ENCODE data around the gene C4A.
"Not testable (repeated sequence)": the region's sequence is repeated elsewhere in the genome, so short reads cannot be mapped to it uniquely, and the experiment has no call there.

Gene C4A

DNA sequence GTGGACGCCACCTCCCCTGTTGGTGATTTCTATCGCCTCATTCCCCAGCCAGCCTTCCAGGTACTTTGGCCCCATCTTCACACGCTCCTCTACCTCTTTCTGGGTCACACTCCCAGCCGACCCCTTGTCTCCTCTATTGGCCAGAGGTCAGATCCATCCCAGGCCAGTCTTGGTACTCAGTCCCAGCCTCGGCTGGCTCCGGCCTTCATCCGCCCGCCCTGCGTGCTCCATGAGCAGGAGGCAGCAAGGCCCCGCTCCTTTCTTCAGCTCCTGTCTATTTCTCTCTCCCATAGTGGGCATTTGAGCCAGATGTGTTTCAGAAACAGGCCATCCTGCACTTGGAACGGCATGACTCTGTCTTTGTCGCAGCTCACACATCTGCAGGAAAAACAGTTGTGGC lies 20.2 kb upstream of the C4A start:
- no peak for DNase-seq (ENCODE audit: low spot score)

DNA sequence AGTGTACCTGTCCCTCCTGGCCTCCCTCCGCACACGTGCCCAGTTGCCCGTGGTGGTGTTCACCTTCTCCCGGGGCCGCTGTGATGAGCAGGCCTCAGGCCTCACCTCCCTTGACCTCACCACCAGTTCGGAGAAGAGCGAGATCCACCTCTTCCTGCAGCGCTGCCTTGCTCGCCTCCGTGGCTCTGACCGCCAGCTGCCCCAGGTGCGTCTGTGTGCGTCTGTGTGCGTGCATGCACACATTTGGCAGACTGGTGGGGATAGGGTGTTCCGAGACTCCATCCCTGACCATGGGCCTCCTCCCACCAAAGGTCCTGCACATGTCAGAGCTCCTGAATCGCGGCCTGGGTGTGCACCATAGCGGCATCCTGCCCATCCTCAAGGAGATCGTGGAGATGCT lies 17.9 kb upstream of the C4A start:
- DNase-seq (ENCODE audit: low spot score), result no peak

DNA sequence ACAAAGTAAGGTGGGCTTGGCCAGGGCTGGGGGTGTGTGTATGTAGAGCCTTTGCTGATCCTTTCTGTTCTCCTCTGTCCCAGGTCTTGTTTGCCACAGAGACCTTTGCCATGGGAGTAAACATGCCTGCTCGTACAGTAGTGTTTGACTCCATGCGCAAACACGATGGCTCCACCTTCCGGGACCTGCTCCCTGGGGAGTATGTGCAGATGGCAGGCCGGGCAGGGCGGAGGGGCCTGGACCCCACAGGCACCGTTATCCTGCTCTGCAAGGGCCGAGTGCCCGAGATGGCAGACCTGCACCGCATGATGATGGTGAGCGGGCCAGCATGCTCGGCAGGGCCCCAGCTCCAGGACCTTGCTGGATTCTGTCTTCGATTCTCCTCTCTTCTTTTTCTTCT lies 16.2 kb upstream of the C4A start:
- DNase-seq (ENCODE audit: low spot score), result no peak

DNA sequence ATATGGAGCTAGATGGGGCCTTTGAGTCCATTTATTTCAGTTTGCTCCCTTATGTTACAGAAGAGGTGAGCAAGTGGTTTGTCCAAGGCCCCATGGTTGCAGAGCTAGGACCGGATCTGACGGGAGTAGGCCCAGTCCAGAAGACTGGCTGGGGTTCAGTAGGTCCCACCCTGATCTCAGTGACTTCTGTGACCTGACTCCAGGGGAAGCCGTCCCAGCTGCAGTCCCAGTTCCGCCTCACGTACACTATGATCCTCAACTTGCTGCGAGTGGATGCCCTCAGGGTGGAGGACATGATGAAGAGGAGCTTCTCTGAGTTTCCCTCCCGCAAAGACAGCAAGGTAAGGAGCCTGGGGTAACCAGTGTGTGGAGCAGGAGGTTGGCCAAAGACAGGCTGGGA lies 15.4 kb upstream of the C4A start:
- no peak for DNase-seq (ENCODE audit: low spot score)

DNA sequence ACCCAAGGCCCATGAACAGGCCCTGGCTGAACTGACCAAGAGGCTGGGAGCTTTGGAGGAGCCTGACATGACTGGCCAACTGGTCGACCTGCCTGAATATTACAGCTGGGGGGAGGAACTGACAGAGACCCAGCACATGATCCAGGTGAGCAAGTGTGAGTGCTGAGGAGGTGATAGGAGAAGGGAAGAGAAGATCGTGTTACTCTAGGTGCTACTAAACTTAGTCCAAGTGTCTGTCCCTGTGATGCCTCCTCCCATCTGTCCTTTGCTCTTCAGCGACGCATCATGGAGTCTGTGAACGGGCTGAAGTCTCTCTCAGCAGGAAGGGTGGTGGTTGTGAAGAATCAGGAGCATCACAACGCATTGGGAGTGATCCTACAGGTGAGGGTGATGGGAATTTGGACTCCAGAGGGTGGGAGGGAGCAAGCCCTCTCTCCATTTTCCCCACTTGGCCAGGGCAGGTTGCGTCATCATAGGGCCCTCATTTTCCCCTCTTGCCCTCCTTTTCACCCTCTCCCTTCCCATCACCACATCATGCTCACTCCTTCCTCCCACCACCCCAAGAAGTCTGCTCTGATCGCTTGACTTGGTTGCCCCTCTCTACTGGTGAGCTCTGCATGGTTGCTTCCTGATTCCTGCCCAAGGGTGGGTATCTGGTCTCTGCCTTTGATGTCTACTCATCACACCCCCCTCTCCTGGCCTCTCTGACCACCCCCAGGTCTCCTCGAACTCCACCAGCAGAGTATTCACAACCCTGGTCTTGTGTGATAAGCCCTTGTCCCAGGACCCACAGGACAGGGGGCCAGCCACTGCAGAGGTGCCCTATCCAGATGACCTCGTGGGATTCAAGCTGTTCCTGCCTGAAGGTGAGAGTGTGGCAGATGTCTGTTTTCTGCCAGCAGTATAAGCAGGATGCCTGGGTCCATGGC lies 14.6 kb upstream of the C4A start:
- DNase-seq (ENCODE audit: low spot score), result no peak

DNA sequence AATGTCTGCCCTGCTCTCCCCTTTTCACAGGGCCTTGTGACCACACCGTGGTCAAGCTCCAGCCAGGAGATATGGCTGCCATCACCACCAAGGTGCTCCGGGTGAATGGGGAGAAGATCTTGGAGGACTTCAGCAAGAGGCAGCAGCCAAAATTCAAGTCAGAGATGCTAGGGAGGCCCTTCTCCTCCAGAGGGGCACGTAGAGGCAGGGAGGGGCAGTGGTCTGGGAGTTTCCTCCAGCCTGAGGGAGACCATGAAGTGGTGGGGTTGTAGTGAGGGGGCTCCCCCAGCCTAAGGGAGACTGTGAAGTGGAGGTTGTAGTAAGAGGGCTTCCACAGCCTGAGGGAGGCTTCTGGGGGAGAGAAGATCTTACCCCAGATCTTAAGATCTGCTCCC lies 13.9 kb upstream of the C4A start:
- no peak for DNase-seq (ENCODE audit: low spot score)

DNA sequence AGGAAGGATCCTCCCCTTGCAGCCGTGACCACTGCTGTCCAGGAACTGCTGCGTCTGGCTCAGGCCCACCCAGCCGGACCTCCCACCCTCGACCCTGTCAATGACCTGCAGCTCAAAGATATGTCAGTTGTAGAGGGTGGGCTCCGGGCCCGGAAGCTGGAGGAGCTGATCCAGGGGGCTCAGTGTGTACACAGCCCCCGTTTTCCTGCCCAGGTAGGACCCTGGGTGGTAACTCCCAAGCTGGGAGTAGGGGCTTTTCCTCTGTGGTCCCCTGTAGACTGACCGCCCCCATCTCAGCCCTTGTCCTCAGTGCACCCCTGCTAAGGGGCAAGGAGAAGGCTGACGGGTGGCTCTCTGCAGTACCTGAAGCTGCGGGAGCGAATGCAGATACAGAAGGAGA lies 13.5 kb upstream of the C4A start:
- DNase-seq (ENCODE audit: low spot score), result no peak

DNA sequence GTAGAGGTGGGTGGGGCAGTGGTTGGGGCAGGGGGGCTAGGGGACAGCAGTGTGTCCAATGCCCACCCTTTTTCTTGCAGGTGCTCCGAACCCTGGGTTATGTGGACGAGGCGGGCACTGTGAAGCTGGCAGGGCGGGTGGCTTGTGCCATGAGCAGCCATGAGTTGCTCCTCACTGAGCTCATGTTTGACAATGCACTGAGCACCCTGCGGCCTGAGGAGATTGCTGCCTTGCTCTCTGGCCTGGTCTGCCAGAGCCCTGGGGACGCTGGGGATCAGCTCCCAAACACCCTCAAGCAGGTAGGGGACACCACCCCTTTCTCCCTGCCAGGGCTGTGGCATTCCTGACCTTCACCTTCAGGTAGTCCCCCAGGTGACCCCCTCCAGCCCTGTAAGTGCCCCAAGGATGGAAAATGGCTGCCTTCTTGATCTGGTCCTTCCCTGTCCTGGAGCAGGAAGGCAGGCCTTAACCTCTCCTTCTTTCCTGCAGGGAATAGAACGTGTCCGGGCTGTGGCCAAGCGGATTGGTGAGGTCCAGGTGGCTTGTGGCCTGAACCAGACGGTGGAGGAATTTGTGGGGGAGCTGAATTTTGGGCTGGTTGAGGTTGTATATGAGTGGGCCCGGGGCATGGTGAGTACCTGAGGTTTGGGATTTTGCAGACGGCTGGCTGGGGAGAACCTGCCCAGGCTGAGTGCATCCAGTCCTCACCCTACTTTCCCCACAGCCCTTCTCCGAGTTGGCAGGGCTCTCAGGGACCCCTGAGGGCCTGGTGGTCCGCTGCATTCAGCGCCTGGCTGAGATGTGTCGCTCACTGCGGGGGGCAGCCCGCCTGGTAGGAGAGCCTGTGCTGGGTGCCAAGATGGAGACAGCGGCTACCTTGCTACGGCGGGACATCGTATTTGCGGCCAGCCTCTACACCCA lies 12.8 kb upstream of the C4A start:
- no peak for DNase-seq (ENCODE audit: low spot score)

DNA sequence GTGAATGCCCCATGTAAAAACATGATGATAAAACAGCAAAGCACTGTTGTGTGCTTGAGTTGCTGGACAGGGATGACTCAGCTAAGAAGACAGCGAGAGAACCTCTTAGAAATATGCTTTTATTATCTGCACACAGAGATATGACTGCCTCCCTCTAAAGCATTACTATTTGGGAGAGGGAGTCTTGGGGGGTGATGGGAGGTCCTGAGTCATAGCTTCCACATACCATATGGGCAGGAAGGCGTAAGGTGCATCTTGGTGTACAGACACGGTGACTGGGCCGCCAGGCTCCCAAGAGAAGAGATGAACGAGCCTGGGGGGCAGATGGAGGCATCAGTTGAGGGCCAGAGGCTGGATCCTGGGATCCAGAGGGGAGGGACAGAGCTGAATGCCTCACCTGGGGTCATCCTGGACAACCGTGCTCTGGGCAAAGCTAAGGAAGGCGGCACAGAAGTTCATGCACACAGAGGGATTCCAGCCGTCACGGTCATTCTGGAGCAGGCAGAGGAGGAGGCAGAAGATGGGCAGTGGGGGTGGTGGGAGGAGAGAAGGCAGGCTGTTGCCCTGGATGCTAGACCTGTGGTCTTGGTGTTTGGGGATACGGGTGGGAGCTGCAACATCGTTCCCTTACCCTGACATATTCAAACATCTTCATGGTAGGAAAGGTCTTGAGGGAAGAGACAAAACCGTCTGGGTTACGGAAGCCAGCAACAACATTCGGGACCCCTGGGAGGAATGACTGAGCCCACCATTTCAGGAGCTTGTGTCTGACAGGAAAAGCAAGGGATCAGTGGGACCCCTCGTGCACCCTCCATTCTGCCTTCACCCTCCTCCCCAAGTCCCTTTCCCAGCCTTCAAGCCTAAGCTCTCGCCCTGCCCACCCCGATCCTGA lies 11.9 kb upstream of the C4A start:
- DNase-seq (ENCODE audit: low spot score), result no peak

DNA sequence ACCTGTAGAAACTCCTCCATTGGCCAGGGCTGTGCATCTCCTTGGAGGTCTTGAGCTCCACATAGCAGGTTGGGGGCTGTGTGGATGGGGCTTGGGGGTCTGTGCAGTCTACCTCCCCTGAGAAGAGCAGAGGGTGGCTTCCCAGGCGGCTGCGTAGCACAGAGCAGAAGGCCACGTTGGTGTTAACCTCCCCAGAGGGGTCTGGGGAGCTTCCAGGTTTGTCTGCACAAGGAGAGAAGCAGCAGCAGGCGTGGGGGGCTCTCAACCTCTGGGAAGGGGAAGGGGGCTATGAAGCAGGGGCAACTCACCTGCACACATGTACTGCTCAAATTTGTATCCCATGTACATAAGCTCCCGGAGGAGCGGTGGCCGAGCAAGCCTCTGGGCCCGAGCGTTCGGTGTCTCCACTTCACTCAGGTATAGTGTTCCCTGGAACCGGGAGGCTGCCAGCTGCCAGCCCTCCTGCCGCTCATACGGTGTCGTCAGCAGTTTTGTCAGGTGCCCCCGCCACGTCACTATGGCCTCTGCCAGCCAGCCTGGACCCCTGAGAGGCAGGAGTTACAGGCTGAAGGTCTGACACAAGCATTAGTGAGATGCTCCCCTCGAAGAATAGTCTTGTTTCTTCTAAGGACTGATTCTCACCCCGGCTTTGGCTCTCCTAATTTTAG lies 11.1 kb upstream of the C4A start:
- no peak for DNase-seq (ENCODE audit: low spot score)

DNA sequence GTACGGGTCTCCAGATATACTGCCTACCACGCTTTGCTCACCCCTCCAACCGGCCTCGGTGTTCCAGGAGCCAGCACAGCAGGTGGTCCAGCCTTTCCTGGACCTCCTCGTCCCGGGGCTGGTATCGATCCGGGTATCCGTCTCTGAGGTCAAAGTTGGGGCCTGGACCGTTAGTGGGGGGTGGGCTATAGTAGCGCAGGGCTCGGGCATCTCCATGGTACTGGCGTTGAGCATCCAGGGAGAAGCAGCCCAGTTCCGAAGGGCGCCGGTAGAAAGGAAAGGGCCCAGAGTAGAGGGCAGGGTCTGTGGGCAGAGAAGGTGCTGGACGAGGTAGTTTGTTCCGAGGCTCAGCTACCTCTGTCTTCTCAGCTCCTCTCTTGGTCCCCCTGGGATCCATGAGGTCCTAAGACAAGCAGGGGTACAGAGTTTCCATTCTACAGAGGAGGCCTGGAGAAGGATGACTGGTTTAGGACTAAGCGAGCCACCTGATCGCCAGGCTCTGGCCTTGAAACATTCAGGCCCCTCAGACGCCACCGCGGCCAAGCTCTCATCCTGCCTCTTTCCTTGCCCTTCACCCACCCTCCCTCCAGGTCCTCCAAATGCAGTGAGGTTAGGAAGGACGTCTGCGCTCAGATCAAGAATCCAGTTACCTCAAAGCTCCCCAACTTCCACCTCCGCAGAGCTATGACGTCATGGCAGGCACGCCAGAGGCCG lies 10.4 kb upstream of the C4A start:
- DNase-seq (ENCODE audit: low spot score), result no peak

DNA sequence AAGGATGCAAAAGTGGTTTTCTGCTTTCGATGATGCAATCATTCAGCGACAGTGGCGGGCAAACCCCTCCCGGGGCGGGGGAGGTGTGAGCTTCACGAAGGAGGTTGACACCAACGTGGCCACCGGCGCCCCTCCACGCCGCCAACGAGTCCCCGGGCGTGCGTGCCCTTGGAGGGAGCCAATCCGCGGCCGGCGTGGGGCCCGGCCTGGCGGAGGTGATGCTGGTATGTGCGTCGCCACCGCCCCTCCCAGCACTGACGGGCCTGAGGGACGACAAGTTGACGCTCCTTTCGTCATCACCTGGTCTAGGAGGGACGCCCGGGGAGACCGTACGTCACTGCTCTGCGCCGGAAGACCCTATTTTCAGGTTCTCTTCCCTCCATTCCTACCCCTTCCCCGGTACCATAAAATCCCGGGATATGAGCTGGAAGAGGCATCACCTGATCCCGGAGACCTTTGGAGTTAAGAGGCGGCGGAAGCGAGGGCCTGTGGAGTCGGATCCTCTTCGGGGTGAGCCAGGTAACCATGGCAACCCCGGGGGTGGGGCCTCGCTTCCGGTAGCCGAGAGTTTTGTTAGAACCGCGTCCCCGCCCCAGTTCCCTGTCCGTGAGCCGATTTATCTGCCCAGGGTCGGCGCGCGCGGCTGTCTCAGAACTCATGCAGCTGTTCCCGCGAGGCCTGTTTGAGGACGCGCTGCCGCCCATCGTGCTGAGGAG lies 9.7 kb upstream of the C4A start, which contains the start of gene DXO:
Gene DXO (minus strand): TSS at position 146 of the 716 bp plus-strand sequence. CDS start 463 bp downstream, outside the sequence.
- DNase-seq (ENCODE audit: low spot score), result peak; percentile 97

DNA sequence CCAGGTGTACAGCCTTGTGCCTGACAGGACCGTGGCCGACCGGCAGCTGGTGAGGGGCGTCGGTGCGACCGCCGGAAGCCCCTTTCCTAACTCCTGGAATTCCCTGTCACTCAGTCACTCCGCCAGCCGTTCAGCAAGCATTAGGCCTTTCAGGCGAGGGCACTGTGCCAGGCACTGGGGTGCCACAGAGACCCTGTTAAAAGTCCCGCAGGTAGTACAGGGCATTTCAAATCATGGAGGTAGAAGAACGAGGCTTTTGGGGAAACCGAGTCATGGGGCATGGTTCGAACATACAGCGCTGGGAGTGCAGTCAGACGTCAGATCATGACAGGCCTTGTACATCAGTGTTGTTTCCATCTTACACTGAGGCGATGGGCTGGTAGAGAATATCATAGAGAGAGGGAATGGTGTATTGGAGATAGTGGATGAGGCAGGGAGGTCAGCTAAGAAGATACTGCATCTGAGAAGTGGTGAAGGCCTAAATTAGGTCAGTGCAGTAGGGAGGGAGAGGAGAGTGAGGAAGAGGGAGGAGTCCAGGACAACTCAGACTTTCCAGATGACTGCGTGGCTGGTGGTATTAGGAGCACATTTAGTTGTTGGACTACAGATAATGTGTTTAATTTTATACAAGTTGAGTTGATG lies 9.0 kb upstream of the C4A start:
- DNase-seq (ENCODE audit: low spot score), result no peak

DNA sequence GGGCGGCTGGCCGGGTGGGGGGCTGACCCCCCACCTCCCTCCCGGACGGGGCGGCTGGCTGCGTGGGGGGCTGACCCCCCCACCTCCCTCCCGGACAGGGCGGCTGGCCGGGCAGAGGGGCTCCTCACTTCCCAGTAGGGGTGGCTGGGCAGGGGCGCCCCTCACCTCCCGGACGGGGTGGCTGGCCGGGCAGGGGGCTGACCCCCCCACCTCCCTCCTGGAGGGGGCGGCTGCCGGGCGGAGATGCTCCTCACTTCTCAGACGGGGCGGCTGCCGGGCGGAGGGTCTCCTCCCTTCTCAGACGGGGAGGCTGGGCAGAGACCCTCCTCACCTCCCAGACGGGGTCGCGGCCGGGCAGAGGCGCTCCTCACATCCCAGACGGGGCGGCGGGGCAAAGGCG lies 5.8 kb upstream of the C4A start:
- not testable (repeated sequence) for DNase-seq (ENCODE audit: low spot score)

DNA sequence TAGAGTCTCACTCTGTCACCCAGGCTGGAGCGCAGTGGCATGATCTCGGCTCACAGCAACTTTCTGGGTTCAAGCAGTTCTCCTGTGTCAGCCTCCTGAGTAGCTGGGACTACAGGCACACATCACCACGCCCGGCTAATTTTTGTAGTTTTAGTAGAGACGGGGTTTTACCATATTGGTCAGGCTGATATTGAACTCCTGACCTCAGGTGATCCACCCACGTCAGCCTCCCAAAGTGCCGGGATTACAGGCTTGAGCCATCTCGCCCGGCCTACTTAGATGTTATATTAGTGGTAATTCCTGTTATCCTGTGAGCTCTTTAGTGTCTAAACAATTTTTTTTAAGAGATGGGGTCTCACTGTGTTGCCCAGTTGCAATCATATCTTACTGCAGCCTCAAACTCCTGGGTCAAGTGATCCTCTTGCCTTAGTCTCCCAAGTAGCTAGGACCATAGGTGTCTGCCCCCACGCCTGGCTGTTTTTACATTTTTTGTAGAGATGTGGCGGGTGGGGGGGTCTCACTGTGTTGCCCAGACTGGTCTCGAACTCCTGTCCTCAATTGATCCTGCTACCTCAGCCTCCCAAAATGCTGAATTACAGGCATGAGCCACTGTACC lies 3.9 kb upstream of the C4A start:
- DNase-seq (ENCODE audit: low spot score), result no peak

DNA sequence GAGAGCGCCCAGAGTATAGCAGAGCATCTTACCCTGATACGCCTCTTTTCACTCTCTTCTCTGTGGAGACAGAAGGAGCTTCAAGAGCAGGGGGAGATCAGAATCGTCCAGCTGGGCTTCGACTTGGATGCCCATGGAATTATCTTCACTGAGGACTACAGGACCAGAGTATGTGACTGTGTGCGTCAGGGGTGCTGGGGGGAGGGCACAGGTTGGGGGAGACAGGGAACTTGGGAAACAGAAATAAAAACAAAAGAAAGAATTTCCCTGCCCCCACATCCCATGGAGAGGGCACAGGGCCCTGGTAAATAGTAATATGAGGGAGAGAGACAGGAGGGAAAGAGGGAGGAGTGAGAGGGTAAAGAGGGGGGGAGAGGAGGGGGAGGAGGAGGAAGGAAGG lies 3.0 kb upstream of the C4A start:
- no peak for DNase-seq (ENCODE audit: low spot score)

DNA sequence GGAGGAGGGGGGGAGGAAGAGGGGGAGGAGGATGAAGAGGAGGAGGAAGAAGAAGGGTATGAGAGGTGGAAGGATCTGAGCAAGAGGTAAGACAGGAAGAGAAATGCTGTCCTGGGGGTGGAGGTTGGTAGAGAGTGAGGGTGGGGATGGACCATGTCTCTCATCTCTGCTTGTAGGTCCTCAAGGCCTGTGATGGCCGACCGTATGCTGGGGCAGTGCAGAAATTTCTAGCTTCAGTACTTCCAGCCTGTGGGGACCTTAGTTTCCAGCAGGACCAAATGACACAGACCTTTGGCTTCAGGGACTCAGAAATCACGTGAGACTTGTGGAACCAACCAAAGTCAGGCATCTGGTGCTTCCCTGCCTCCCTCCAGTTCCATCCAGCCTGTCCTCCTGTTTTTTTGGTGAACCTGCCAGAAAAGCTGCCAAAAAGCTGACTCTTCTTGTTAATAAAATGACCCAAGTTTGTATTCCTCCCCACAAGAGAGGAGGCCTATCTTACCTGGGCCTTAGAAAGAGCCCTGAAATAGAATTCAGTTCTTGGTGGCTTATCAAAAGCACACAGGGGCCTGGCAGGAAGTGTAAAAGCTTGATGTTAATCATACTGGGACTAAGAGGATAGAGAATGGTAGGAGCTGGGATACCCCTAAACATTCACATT lies 2.5 kb upstream of the C4A start:
- no peak for DNase-seq (ENCODE audit: low spot score)

DNA sequence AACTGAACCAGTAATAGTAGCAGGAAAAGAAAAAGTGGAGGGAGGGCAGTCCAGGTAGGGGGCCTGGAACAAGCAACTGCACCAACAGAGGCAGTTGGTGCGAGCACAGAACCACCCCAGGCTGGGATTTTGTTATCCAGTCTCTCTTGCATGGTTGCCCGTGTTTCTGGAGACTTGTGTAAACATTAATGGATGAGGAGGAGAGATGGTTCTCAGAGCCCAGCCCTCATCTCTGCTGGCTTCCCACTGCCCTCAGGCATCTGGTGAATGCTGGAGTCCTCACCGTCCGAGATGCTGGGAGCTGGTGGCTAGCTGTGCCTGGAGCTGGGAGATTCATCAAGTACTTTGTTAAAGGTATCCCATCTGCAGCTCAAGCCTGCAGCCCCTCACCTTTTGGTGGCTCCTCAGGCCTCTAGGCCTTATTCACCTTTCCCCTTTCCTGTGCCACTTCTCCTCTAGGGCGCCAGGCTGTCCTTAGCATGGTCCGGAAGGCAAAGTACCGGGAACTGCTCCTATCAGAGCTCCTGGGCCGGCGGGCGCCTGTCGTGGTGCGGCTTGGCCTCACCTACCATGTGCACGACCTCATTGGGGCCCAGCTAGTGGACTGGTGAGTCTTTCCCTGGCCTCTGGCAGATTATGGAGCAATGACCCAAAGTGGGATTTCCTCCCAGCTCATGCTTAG lies 1.5 kb upstream of the C4A start:
- not testable (repeated sequence) for DNase-seq (ENCODE audit: low spot score)
